ENCODE data around the gene OR10K1.

The OR10K1 gene

GRCh38 chr1:158494796-158495195 is 33.2 kb downstream of the OR10K1 start:
- TF ChIP-seq EZH2phosphoT487 (IDR thresholded peaks at IDR 0.05; ENCODE audit: borderline replicate concordance, low read length), result no peak
- TF ChIP-seq, protein P1, sequence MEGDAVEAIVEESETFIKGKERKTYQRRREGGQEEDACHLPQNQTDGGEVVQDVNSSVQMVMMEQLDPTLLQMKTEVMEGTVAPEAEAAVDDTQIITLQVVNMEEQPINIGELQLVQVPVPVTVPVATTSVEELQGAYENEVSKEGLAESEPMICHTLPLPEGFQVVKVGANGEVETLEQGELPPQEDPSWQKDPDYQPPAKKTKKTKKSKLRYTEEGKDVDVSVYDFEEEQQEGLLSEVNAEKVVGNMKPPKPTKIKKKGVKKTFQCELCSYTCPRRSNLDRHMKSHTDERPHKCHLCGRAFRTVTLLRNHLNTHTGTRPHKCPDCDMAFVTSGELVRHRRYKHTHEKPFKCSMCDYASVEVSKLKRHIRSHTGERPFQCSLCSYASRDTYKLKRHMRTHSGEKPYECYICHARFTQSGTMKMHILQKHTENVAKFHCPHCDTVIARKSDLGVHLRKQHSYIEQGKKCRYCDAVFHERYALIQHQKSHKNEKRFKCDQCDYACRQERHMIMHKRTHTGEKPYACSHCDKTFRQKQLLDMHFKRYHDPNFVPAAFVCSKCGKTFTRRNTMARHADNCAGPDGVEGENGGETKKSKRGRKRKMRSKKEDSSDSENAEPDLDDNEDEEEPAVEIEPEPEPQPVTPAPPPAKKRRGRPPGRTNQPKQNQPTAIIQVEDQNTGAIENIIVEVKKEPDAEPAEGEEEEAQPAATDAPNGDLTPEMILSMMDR (IDR thresholded peaks at IDR 0.05; ENCODE audit: low read depth, low read length, poor library complexity, severe bottlenecking), result no peak
- H3K4me1 ChIP-seq (ENCODE audit: control insufficient read depth, low read length), result no peaks in the 10 kb centered on the region
- no peaks in the 10 kb centered on the region for H3K36me3 ChIP-seq (ENCODE audit: control insufficient read depth, low read length)
- H4K20me1 ChIP-seq (ENCODE audit: control insufficient read depth, insufficient read depth, low read depth, low read length), result no peaks in the 10 kb centered on the region; the same call in 1 of the 2 replicates
- no peak overlapping the region for H3K27ac ChIP-seq (ENCODE audit: low read depth, low read length)
- H3K9me2 ChIP-seq (replicated peaks; ENCODE audit: control insufficient read depth, low read length), result no peaks in the 10 kb centered on the region
- no peak overlapping the region for H3K4me3 ChIP-seq (ENCODE audit: low read length)
- no peak overlapping the region for H3K4me2 ChIP-seq (ENCODE audit: low read length)
- no peaks in the 10 kb centered on the region for H3K79me2 ChIP-seq (ENCODE audit: control insufficient read depth, low read length)
- H3K27me3 ChIP-seq (ENCODE audit: control insufficient read depth, low read length), result peaks cover 21% of the 10 kb centered on the region
- H3F3A ChIP-seq (ENCODE audit: control insufficient read depth, insufficient read depth), result no peaks in the 10 kb centered on the region
- no peaks in the 10 kb centered on the region for H3K9me3 ChIP-seq (ENCODE audit: control insufficient read depth, insufficient read depth, low read length)

DNA sequence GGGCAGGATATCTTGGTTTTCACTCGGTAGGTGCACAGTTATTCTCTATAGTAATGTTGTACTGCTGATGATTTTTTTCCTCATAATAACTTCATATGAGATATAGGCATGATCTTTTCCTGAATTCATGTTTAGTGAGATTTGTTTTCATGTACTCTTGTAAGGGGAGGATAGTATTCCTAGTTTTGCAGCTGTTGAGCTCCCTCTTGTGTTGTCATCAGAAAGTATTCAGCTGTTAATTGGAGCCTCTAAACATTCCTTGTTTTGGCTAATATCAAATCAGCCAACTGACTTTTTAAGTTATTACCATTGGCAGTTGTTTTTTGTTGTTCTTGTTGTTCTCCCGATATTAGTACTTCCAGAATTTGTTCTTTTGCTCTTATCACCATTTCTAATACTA is 34.7 kb downstream of the OR10K1 start:
- H3K4me2 ChIP-seq (ENCODE audit: low read length), result no peak overlapping the region
- no peaks in the 10 kb centered on the region; the same call in 1 of the 2 replicates for H4K20me1 ChIP-seq (ENCODE audit: control insufficient read depth, insufficient read depth, low read depth, low read length)
- no peaks in the 10 kb centered on the region for H3K36me3 ChIP-seq (ENCODE audit: control insufficient read depth, low read length)
- H3K79me2 ChIP-seq (ENCODE audit: control insufficient read depth, low read length), result no peaks in the 10 kb centered on the region
- TF ChIP-seq, protein P1 (IDR thresholded peaks at IDR 0.05; ENCODE audit: low read depth, low read length, poor library complexity, severe bottlenecking), result peak; percentile 46
- no peak for TF ChIP-seq EZH2phosphoT487 (IDR thresholded peaks at IDR 0.05; ENCODE audit: borderline replicate concordance, low read length)
- H3K27me3 ChIP-seq (ENCODE audit: control insufficient read depth, low read length), result peaks cover 21% of the 10 kb centered on the region
- no peaks in the 10 kb centered on the region for H3F3A ChIP-seq (ENCODE audit: control insufficient read depth, insufficient read depth)
- H3K9me3 ChIP-seq (ENCODE audit: control insufficient read depth, insufficient read depth, low read length), result no peaks in the 10 kb centered on the region
- no peaks in the 10 kb centered on the region for H3K9me2 ChIP-seq (replicated peaks; ENCODE audit: control insufficient read depth, low read length)
- H3K27ac ChIP-seq (ENCODE audit: low read depth, low read length), result no peak overlapping the region
- no peak overlapping the region for H3K4me3 ChIP-seq (ENCODE audit: low read length)
- H3K4me1 ChIP-seq (ENCODE audit: control insufficient read depth, low read length), result no peaks in the 10 kb centered on the region

DNA sequence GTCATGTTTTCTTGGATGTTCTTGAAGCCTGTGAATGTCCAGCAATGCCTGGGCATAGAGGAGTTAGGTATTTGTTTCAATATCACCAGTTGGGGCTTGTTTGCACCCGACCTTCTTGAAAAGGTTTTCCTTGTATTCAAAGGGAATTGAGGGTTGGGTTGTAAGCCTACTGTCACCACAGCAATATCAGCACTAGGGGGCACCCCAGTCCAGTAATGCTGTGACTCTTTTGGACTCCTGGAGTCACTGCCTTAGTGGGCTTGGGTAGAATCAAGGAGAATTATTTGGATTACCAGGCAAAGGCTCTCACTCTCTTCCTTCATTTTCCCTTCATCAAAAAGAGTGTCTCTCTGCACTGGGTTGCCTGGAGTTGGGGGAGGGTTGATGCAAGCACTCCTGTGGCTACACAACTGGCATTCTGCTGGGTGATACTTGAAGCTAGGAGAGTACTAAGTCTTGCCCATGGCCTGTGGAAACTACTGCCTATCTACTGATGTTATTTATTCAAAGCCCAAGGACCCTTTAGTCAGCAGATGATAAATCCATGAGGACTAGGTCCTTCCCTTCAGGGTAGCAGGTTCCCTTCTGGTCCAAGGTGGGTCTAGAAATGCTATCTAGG is 44.8 kb downstream of the OR10K1 start:
- Histone ChIP-seq H3K27ac (ENCODE audit: low read depth, low read length) (no peak overlapping the region), H3K36me3 (ENCODE audit: control insufficient read depth, low read length) (no peaks in the 10 kb centered on the region), H4K20me1 (ENCODE audit: control insufficient read depth, insufficient read depth, low read depth, low read length) (no peaks in the 10 kb centered on the region), H3K4me2 (ENCODE audit: low read length) (no peak overlapping the region), H3K9me2 (replicated peaks; ENCODE audit: control insufficient read depth, low read length) (no peaks in the 10 kb centered on the region), H3K27me3 (ENCODE audit: control insufficient read depth, low read length) (peaks cover 21% of the 10 kb centered on the region), H3K79me2 (ENCODE audit: control insufficient read depth, low read length) (no peaks in the 10 kb centered on the region), H3K4me1 (ENCODE audit: control insufficient read depth, low read length) (no peaks in the 10 kb centered on the region), H3K9me3 (ENCODE audit: control insufficient read depth, insufficient read depth, low read length) (no peaks in the 10 kb centered on the region), H3K4me3 (ENCODE audit: low read length) (no peak overlapping the region), H3F3A (ENCODE audit: control insufficient read depth, insufficient read depth) (no peaks in the 10 kb centered on the region)
- no peak for TF ChIP-seq EZH2phosphoT487 (IDR thresholded peaks at IDR 0.05; ENCODE audit: borderline replicate concordance, low read length)
- TF ChIP-seq, protein P1 (IDR thresholded peaks at IDR 0.05; ENCODE audit: low read depth, low read length, poor library complexity, severe bottlenecking), result peak; percentile 78

All from DOHH2 (cell line).